Upper lobe of right lung (tissue), 1 donor: Measurements from ENCODE around the gene CDH4. TPM values are rescaled to one million over a fixed set of nuclear protein-coding genes. Genes with fewer than 3 reads are reported as not detected.

Source experiments
- ATAC-seq: fragments of 200-7000 bp; cut with Tn5 transposase; one replicate; pipeline ENCODE4 v1.9.1; 2020; ENCODE audit warnings: mild to moderate bottlenecking, moderate library complexity
- DNase-seq: peaks from one replicate; pipeline ENCODE4 v3.0.0-alpha.2; 2020
- H3K27ac ChIP-seq: fragments of 200-600 bp; one replicate; pipeline ENCODE4 v1.8.0; 2022
- H3K27me3 ChIP-seq: fragments of 200-600 bp; one replicate; pipeline ENCODE4 v1.8.0; 2022; ENCODE audit warnings: mild to moderate bottlenecking
- H3K36me3 ChIP-seq: fragments of 200-600 bp; one replicate; pipeline ENCODE4 v1.8.0; 2022
- H3K4me1 ChIP-seq: fragments of 200-600 bp; one replicate; pipeline ENCODE4 v1.8.0; 2022
- H3K4me3 ChIP-seq: fragments of 200-600 bp; one replicate; pipeline ENCODE4 v1.8.0; 2022; ENCODE audit warnings: mild to moderate bottlenecking
- H3K9me3 ChIP-seq: fragments of 200-600 bp; one replicate; pipeline ENCODE4 v1.8.0; 2022
- CTCF ChIP-seq: fragments of 200-600 bp; IDR thresholded peaks from one replicate; pipeline ENCODE4 v1.8.0; 2022; ENCODE audit warnings: antibody characterized with exemption
- intact Hi-C: fragments of 100-400 bp; cut with DNase I; formaldehyde crosslinking; loops from one replicate; pipeline ENCODE4 v1.11.0; 2022
- total RNA-seq: library from RNA; stranded (reverse); fragmentation: NEBNext Ultra II Directional; extraction: Animal tissue kit (Norgen Biotek cat#: 25700); gene quantifications from one replicate; pipeline ENCODE4 v1.2.1, GENCODE V29; 2021
- donor health status: DM: no; HTN: yes; CAD: no; lungs with severe emphysema.

Gene CDH4
- total RNA-seq, 1 donor from 2014 or later: 0.23 TPM

GRCh38 chr20:61737812-61738443 is 485.9 kb downstream of the CDH4 start:
- Histone ChIP-seq H3K4me1 (no peaks in the 10 kb centered on the region), H3K27me3 (no peaks in the 10 kb centered on the region), H3K4me3 (no peak overlapping the region), H3K36me3 (no peaks in the 10 kb centered on the region), H3K27ac (no peak overlapping the region), H3K9me3 (no peaks in the 10 kb centered on the region)
- ATAC-seq: no peak
- intact Hi-C loops: no loop called here
- DNase-seq: no peak
- TF ChIP-seq CTCF: no peak

- ATAC-seq: no peak
- Histone ChIP-seq H3K27ac (no peak overlapping the region), H3K4me3 (no peak overlapping the region), H3K36me3 (no peaks in the 10 kb centered on the region), H3K4me1 (no peaks in the 10 kb centered on the region), H3K9me3 (no peaks in the 10 kb centered on the region), H3K27me3 (no peaks in the 10 kb centered on the region)
- no peak for DNase-seq
- intact Hi-C loops: no loop called here
- no peak for TF ChIP-seq CTCF
These were observed 486.6 kb downstream of the CDH4 start for GRCh38 chr20:61738601-61739069.

GRCh38 chr20:61739086-61739831 is 487.2 kb downstream of the CDH4 start:
- ATAC-seq (no peak), DNase-seq (no peak)
- Histone ChIP-seq H3K36me3 (no peaks in the 10 kb centered on the region), H3K27me3 (no peaks in the 10 kb centered on the region), H3K27ac (no peak overlapping the region), H3K4me1 (no peaks in the 10 kb centered on the region), H3K9me3 (no peaks in the 10 kb centered on the region), H3K4me3 (no peak overlapping the region)
- TF ChIP-seq CTCF: no peak
- intact Hi-C loops: no loop called here

- no peaks in the 10 kb centered on the region for H3K4me1 ChIP-seq
- H3K27ac ChIP-seq: no peak overlapping the region
- H3K27me3 ChIP-seq: no peaks in the 10 kb centered on the region
- H3K9me3 ChIP-seq: no peaks in the 10 kb centered on the region
- DNase-seq: no peak
- TF ChIP-seq CTCF: no peak
- H3K4me3 ChIP-seq: no peak overlapping the region
- intact Hi-C loops: no loop called here
- no peaks in the 10 kb centered on the region for H3K36me3 ChIP-seq
- ATAC-seq: no peak
These were observed 487.7 kb downstream of the CDH4 start for GRCh38 chr20:61739832-61740118.

GRCh38 chr20:61742097-61742825 is 490.2 kb downstream of the CDH4 start:
- ATAC-seq: no peak

More at GRCh38 chr20:61742097-61742825, 490.2 kb downstream of the CDH4 start:
- H3K27ac ChIP-seq: no peak overlapping the region
- no peak for DNase-seq
- no peaks in the 10 kb centered on the region for H3K9me3 ChIP-seq
- no peaks in the 10 kb centered on the region for H3K27me3 ChIP-seq
- no peaks in the 10 kb centered on the region for H3K36me3 ChIP-seq
- no peak overlapping the region for H3K4me3 ChIP-seq
- no peaks in the 10 kb centered on the region for H3K4me1 ChIP-seq
- intact Hi-C loops: no loop called here
- no peak for TF ChIP-seq CTCF
